Activated T-helper 1 cell treated with anti-CD3 and anti-CD28 coated beads, Interleukin-12 subunit alpha, Interleukin-12 subunit beta, Interleukin-2, Interleukin-4 antibody, amounts not matched to agents 30 ng/mL and 10 ng/mL and 1 ng/mL, durations not matched to agents 14 hours and 24 hours and 36 hours (primary cell): ENCODE measurements around the gene TBX4. TPM values are rescaled to one million over a fixed set of nuclear protein-coding genes. Genes with fewer than 3 reads are reported as not detected.
"Not testable (repeated sequence)": the region's sequence is repeated elsewhere in the genome, so short reads cannot be mapped to it uniquely, and the experiment has no call there.

Source experiments
- DNase-seq: peaks from one replicate; pipeline ENCODE4 v3.0.0; 2021; ENCODE audit warnings: low spot score
- H3K27ac Mint-ChIP-seq: one replicate; pipeline ENCODE4 v1.8.0; 2021; ENCODE audit warnings: mild to moderate bottlenecking, mixed read lengths
- H3K27me3 Mint-ChIP-seq: one replicate; pipeline ENCODE4 v1.8.0; 2022; ENCODE audit warnings: mild to moderate bottlenecking, moderate library complexity, mixed read lengths; ENCODE audit not compliant: insufficient read depth
- H3K36me3 Mint-ChIP-seq: one replicate; pipeline ENCODE4 v1.8.0; 2021; ENCODE audit warnings: low read depth, mixed read lengths
- H3K4me1 Mint-ChIP-seq: one replicate; pipeline ENCODE4 v1.8.0; 2021; ENCODE audit warnings: low read depth, mixed read lengths
- H3K4me3 Mint-ChIP-seq: one replicate; pipeline ENCODE4 v1.8.0; 2021; ENCODE audit warnings: mild to moderate bottlenecking, moderate library complexity, mixed read lengths
- H3K9me3 Mint-ChIP-seq: one replicate; pipeline ENCODE4 v1.8.0; 2021; ENCODE audit warnings: mixed read lengths
- intact Hi-C: fragments of 100-400 bp; cut with micrococcal nuclease; formaldehyde crosslinking; loops from one replicate; pipeline ENCODE4 v1.15.1; 2024
- total RNA-seq: library from RNA; stranded (reverse); gene quantifications from 2 replicates; pipeline ENCODE4 v1.2.3, GENCODE V29; 2022

The TBX4 gene
- total RNA-seq, 1 donor from 2014 or later = not detected

- Mint-ChIP-seq H3K27me3 (peaks cover 20% of the 10 kb centered on the region), H3K9me3 (no peaks in the 10 kb centered on the region), H3K36me3 (no peaks in the 10 kb centered on the region), H3K4me1 (peaks cover 6% of the 10 kb centered on the region), H3K27ac (no peak overlapping the region), H3K4me3 (no peak overlapping the region)
- DNase-seq = no peak
- intact Hi-C loops = no loop called here
These were observed 52.5 kb downstream of the TBX4 start for GRCh38 chr17:61504697-61505096.

GRCh38 chr17:61505846-61506627, 53.8 kb downstream of the TBX4 start:
- H3K27ac Mint-ChIP-seq = no peak overlapping the region
- intact Hi-C loops = no loop called here
- DNase-seq = no peak
- H3K27me3 Mint-ChIP-seq = peaks cover 18% of the 10 kb centered on the region
- H3K36me3 Mint-ChIP-seq = no peaks in the 10 kb centered on the region
- no peak overlapping the region for H3K4me3 Mint-ChIP-seq
- H3K4me1 Mint-ChIP-seq = peaks cover 6% of the 10 kb centered on the region
- H3K9me3 Mint-ChIP-seq = no peaks in the 10 kb centered on the region

GRCh38 chr17:61507383-61508066, 55.3 kb downstream of the TBX4 start:
- H3K36me3 Mint-ChIP-seq = no peaks in the 10 kb centered on the region
- no peak overlapping the region for H3K27ac Mint-ChIP-seq
- DNase-seq = no peak
- intact Hi-C loops = no loop called here
- H3K9me3 Mint-ChIP-seq = no peaks in the 10 kb centered on the region
- H3K4me1 Mint-ChIP-seq = peaks cover 6% of the 10 kb centered on the region
- H3K4me3 Mint-ChIP-seq = no peak overlapping the region
- peaks cover 18% of the 10 kb centered on the region for H3K27me3 Mint-ChIP-seq

GRCh38 chr17:61508912-61509311, 56.7 kb downstream of the TBX4 start:
- H3K27me3 Mint-ChIP-seq = peaks cover 16% of the 10 kb centered on the region
- DNase-seq = no peak
- no peak overlapping the region for H3K4me3 Mint-ChIP-seq
- H3K9me3 Mint-ChIP-seq = no peaks in the 10 kb centered on the region
- peaks cover 6% of the 10 kb centered on the region for H3K4me1 Mint-ChIP-seq
- no peak overlapping the region for H3K27ac Mint-ChIP-seq
- intact Hi-C loops = no loop called here
- H3K36me3 Mint-ChIP-seq = no peaks in the 10 kb centered on the region

- H3K27me3 Mint-ChIP-seq = peaks cover 14% of the 10 kb centered on the region
- H3K36me3 Mint-ChIP-seq, DNase-seq, intact Hi-C loops, H3K4me3 Mint-ChIP-seq, H3K4me1 Mint-ChIP-seq, H3K27ac Mint-ChIP-seq, H3K9me3 Mint-ChIP-seq: not testable (repeated sequence)
These were observed 57.2 kb downstream of the TBX4 start for GRCh38 chr17:61509454-61509853.

GRCh38 chr17:61510237-61510636, 58.0 kb downstream of the TBX4 start:
- H3K4me1 Mint-ChIP-seq = peaks cover under 1% of the 10 kb centered on the region

GRCh38 chr17:61510991-61511390, 58.8 kb downstream of the TBX4 start:
- intact Hi-C loops = no loop called here
- Mint-ChIP-seq H3K9me3 (no peaks in the 10 kb centered on the region), H3K4me3 (no peak overlapping the region), H3K27ac (no peak overlapping the region), H3K4me1 (no peaks in the 10 kb centered on the region), H3K27me3 (peaks cover 9% of the 10 kb centered on the region), H3K36me3 (no peaks in the 10 kb centered on the region)
- no peak for DNase-seq

More at GRCh38 chr17:61510237-61510636, 58.0 kb downstream of the TBX4 start:
- Mint-ChIP-seq H3K36me3 (no peaks in the 10 kb centered on the region), H3K9me3 (no peaks in the 10 kb centered on the region), H3K4me3 (no peak overlapping the region), H3K27me3 (peaks cover 9% of the 10 kb centered on the region), H3K27ac (no peak overlapping the region)
- no peak for DNase-seq
- intact Hi-C loops = no loop called here

GRCh38 chr17:61511480-61512182, 59.4 kb downstream of the TBX4 start:
- no peak overlapping the region for H3K4me3 Mint-ChIP-seq
- H3K4me1 Mint-ChIP-seq = no peaks in the 10 kb centered on the region
- peaks cover 9% of the 10 kb centered on the region for H3K27me3 Mint-ChIP-seq
- no peaks in the 10 kb centered on the region for H3K9me3 Mint-ChIP-seq
- H3K27ac Mint-ChIP-seq = no peak overlapping the region
- DNase-seq = no peak
- intact Hi-C loops = no loop called here
- no peaks in the 10 kb centered on the region for H3K36me3 Mint-ChIP-seq

GRCh38 chr17:61514491-61514890, 62.3 kb downstream of the TBX4 start:
- DNase-seq = no peak
- no peaks in the 10 kb centered on the region for H3K9me3 Mint-ChIP-seq
- no peaks in the 10 kb centered on the region for H3K4me1 Mint-ChIP-seq
- H3K4me3 Mint-ChIP-seq = no peak overlapping the region
- H3K36me3 Mint-ChIP-seq = no peaks in the 10 kb centered on the region
- peaks cover 5% of the 10 kb centered on the region for H3K27me3 Mint-ChIP-seq
- H3K27ac Mint-ChIP-seq = no peak overlapping the region
- intact Hi-C loops = no loop called here

- Mint-ChIP-seq H3K36me3 (no peaks in the 10 kb centered on the region), H3K27me3 (peaks cover 9% of the 10 kb centered on the region), H3K9me3 (no peaks in the 10 kb centered on the region), H3K4me1 (no peaks in the 10 kb centered on the region), H3K27ac (no peak overlapping the region), H3K4me3 (no peak overlapping the region)
- intact Hi-C loops = no loop called here
- no peak for DNase-seq
These were observed 65.0 kb downstream of the TBX4 start for GRCh38 chr17:61517265-61517664.

- Mint-ChIP-seq H3K36me3 (no peaks in the 10 kb centered on the region), H3K4me3 (no peak overlapping the region), H3K4me1 (no peaks in the 10 kb centered on the region), H3K27ac (no peak overlapping the region), H3K27me3 (peaks cover 9% of the 10 kb centered on the region), H3K9me3 (no peaks in the 10 kb centered on the region)
- no peak for DNase-seq
- intact Hi-C loops = no loop called here
These were observed 65.8 kb downstream of the TBX4 start for GRCh38 chr17:61517843-61518606.

GRCh38 chr17:61519139-61519538, 66.9 kb downstream of the TBX4 start:
- Mint-ChIP-seq H3K9me3 (no peaks in the 10 kb centered on the region), H3K4me1 (no peaks in the 10 kb centered on the region), H3K36me3 (no peaks in the 10 kb centered on the region), H3K27ac (no peak overlapping the region), H3K4me3 (no peak overlapping the region), H3K27me3 (peaks cover 12% of the 10 kb centered on the region)
- DNase-seq = no peak
- intact Hi-C loops = no loop called here
